ENCODE measurements around the gene ARHGEF19.

GRCh38 chr1:16246961-16247360, 34.5 kb upstream of the ARHGEF19 start:
- no peak for TF ChIP-seq CTCF (IDR thresholded peaks at IDR 0.05; ENCODE audit: insufficient read depth, low read depth, low read length)
- no peak for TF ChIP-seq EZH2 (IDR thresholded peaks at IDR 0.05; ENCODE audit: insufficient read depth, low read length)
